Fibroblast of skin of left biceps (primary cell): Measurements from ENCODE around the gene KDM1B.

Experiments
- DNase-seq, 2 experiments: peaks; one replicate each; pipeline ENCODE4 v3.0.0-alpha.2; 2013; ENCODE audit warnings: low read depth in 2 of 2

KDM1B gene

GRCh38 chr6:18263418-18264218, 108.4 kb downstream of the KDM1B start:
- no peak for DNase-seq

GRCh38 chr6:18264219-18264922, 109.1 kb downstream of the KDM1B start, which contains the start of gene DEK:
TSS of gene DEK (minus strand) at chr6:18264530. CDS start at chr6:18263987, 543 bp downstream.
- peak; percentile 69 to 73 for DNase-seq

GRCh38 chr6:18264923-18265377, 109.7 kb downstream of the KDM1B start:
- no peak for DNase-seq

GRCh38 chr6:18265787-18266522, 110.7 kb downstream of the KDM1B start:
- no peak for DNase-seq

GRCh38 chr6:18266523-18266912, 111.3 kb downstream of the KDM1B start:
- no peak for DNase-seq

GRCh38 chr6:18268066-18268465, 112.8 kb downstream of the KDM1B start:
- DNase-seq, result no peak

GRCh38 chr6:18269253-18269652, 114.0 kb downstream of the KDM1B start:
- DNase-seq, result peak; percentile 33 to 50

GRCh38 chr6:18269717-18270116, 114.5 kb downstream of the KDM1B start:
- no peak for DNase-seq

GRCh38 chr6:18270216-18270615, 115.0 kb downstream of the KDM1B start:
- no peak for DNase-seq
